Heart right ventricle (tissue), 16 donors: ENCODE data around the gene CACNB1. TPM values are rescaled to one million over a fixed set of nuclear protein-coding genes. Genes with fewer than 3 reads are reported as not detected.

ENCODE experiments used
- ATAC-seq, 8 donors: fragments of 200-7000 bp; cut with Tn5 transposase; one replicate each; pipeline ENCODE4 v1.9.1; 2020; ENCODE audit warnings: mild to moderate bottlenecking in 8 of 8, moderate library complexity in 8 of 8, moderate number of reproducible peaks in 1 of 8
- DNase-seq, 2 donors: peaks; one replicate each; pipeline ENCODE4 v3.0.0-alpha.2; 2020
- H3K27ac ChIP-seq, 10 donors: fragments of 200-600 bp; sonication (generic) in 2 of 10; one replicate each; pipeline versions ENCODE4 v1.5.0 to v1.8.0; 2020 to 2022; ENCODE audit warnings: mild to moderate bottlenecking in 3 of 10
- H3K27me3 ChIP-seq, 7 donors: fragments of 200-600 bp; one replicate each; pipeline ENCODE4 v1.8.0; 2021 to 2022; ENCODE audit warnings: mild to moderate bottlenecking in 2 of 7
- H3K36me3 ChIP-seq, 9 donors: fragments of 200-600 bp; sonication (generic) in 1 of 9; one replicate each; pipeline versions ENCODE4 v1.5.0 to v1.8.0; 2020 to 2022; ENCODE audit warnings: mild to moderate bottlenecking in 2 of 9
- H3K4me1 ChIP-seq, 9 donors: fragments of 200-600 bp; sonication (generic) in 1 of 9; one replicate each; pipeline versions ENCODE4 v1.5.0 to v1.8.0; 2020 to 2022; ENCODE audit warnings: mild to moderate bottlenecking in 4 of 9
- H3K4me3 ChIP-seq, 10 donors: fragments of 200-600 bp; sonication (generic) in 2 of 10; one replicate each; pipeline versions ENCODE4 v1.5.0 to v1.8.0; 2020 to 2022; ENCODE audit warnings: mild to moderate bottlenecking in 7 of 10, moderate library complexity in 2 of 10
- H3K9me3 ChIP-seq, 11 donors: fragments of 200-600 bp in 10 of 11; sonication (generic) in 2 of 11; one replicate each; pipeline versions ENCODE4 v1.5.0 to v1.8.0; 2013 to 2022; ENCODE audit warnings: mild to moderate bottlenecking in 2 of 11, control low read depth in 1 of 11, moderate library complexity in 1 of 11
- CTCF ChIP-seq, 9 donors: fragments of 200-600 bp; sonication (generic) in 2 of 9; IDR thresholded peaks; one replicate each; pipeline versions ENCODE4 v1.5.0 to v1.8.0; 2021 to 2022; ENCODE audit warnings: antibody characterized with exemption in 9 of 9, mild to moderate bottlenecking in 5 of 9, moderate library complexity in 1 of 9
- WGBS, 2 donors: extraction: QIAGEN DNeasy Blood & Tissue Kit; methylation state at CpG; one replicate each; pipeline ENCODE4 v1.1.7; 2013; ENCODE audit warnings: inconsistent platforms in 1 of 2; 5-methylcytosine and 5-hydroxymethylcytosine counted together
- intact Hi-C, 10 donors: fragments of 100-400 bp; cut with DNase I; formaldehyde crosslinking; loops; one replicate each; pipeline versions ENCODE4 v1.11.1 to v1.14.2; 2022
- polyA plus RNA-seq, 2 donors: library from polyadenylated mRNA; stranded (reverse); fragments of 200-250 nt; gene quantifications; one replicate each; pipeline ENCODE4 v1.2.3, GENCODE V29; 2013
- total RNA-seq, 10 donors: library from RNA; stranded (reverse); fragmentation: NEBNext Ultra II Directional in 3 of 10; extraction: Animal tissue kit (Norgen Biotek cat#: 25700) in 3 of 10; gene quantifications; one replicate each; pipeline versions ENCODE4 v1.2.1 to v1.2.4, GENCODE V29; 2021 to 2023
- donor health status: Arrhythmogenic right ventricular cardiomyopathy.
- donor health status: ischemic (EF 13 %, LVEDD 7.1; RV severe dilation, severe dysfunction).
- donor health status: healthy with polysubstance abuse.
- donor health status: DM: no; HTN: yes; CAD: no.
- donor health status: DM: no; HTN: no; CAD: no.
- donor health status: ischemic (EF 25% LVEDD 6.9; RV normal size, moderate dysfunction).
- donor health status: ischemic (EF 25% LVEDD 5.7; RV mildly dilated, moderate dysfunction).
- donor health status: healthy.
- donor health status: DM: yes; HTN: yes; CAD: no.
- donor health status: Ischemic cardiomyopathy.
- donor health status: ischemic (EF 35%, LVEDD 5.7; RV mildly dilated, moderate dysfunction).
- donor health status: nonischemic (EF 11% LVEDD 7.7; RV severe dilation, severe dysfunction).
- donor health status: DM: yes; HTN: yes; CAD: no.
- donor health status: PGD.
- donor health status: ischemic (EF 29% LVEDD 5.4; RV normal size, mild dysfunction).
- donor health status: nonischemic (EF 23%, LVEDD 6.1; RV moderate dilation, normal function).

Gene CACNB1
- total and polyA plus RNA-seq, 12 donors, result 3.3 to 11.5 (median 5.3) TPM

- TF ChIP-seq CTCF (IDR thresholded peaks at IDR 0.05), result no peak
- H3K27me3 ChIP-seq, result peaks cover 0 to 35% (median 12%) of the 10 kb centered on the region in 7 donors
- no peak overlapping the region for H3K4me3 ChIP-seq
- H3K27ac ChIP-seq, result peak overlapping the region in 7 of 10 donors; percentile 7 to 90 (median 27)
- ATAC-seq, result no peak
- no peaks in the 10 kb centered on the region for H3K36me3 ChIP-seq
- H3K9me3 ChIP-seq, result no peaks in the 10 kb centered on the region
- intact Hi-C loops, result loop anchor here in 1 of 10 donors (10.0 kb wide), 1 partner anchor 53 kb away; no protein-coding TSS in a partner anchor
- DNase-seq, result peak in 1 of 2 donors; percentile 79
- peaks cover 3 to 56% (median 26%) of the 10 kb centered on the region in 9 donors for H3K4me1 ChIP-seq
- 61 to 63% methylated on average over 13 of the region's 13 CpGs for WGBS, 2 donors
Measured at GRCh38 chr17:39147221-39148185, 50.0 kb downstream of the CACNB1 start.

GRCh38 chr17:39146273-39146672 is 51.2 kb downstream of the CACNB1 start:
- H3K4me3 ChIP-seq, result no peak overlapping the region
- peaks cover 0 to 22% (median 11%) of the 10 kb centered on the region in 7 donors for H3K27me3 ChIP-seq
- no peaks in the 10 kb centered on the region for H3K36me3 ChIP-seq
- peak overlapping the region in 3 of 10 donors; percentile 31 to 86 (median 84) for H3K27ac ChIP-seq
- whole genome bisulfite sequencing, 2 donors, result 97 to 98% methylated on average over 3 of the region's 3 CpGs
- no peak for ATAC-seq
- intact Hi-C loops, result loop anchor here in 1 of 10 donors (10.0 kb wide), 1 partner anchor 51 kb away; no protein-coding TSS in a partner anchor
- TF ChIP-seq CTCF (IDR thresholded peaks at IDR 0.05), result no peak
- H3K4me1 ChIP-seq, result peaks cover 0 to 51% (median 20%) of the 10 kb centered on the region in 9 donors
- H3K9me3 ChIP-seq, result no peaks in the 10 kb centered on the region
- DNase-seq, result no peak

GRCh38 chr17:39145143-39145542 is 52.3 kb downstream of the CACNB1 start:
- Histone ChIP-seq H3K27ac (peak overlapping the region in 8 of 10 donors; percentile 50 to 90 (median 85)), H3K27me3 (peaks cover 0 to 11% (median under 1%) of the 10 kb centered on the region in 7 donors), H3K4me1 (peaks cover 0 to 50% (median 20%) of the 10 kb centered on the region in 9 donors), H3K4me3 (no peak overlapping the region), H3K9me3 (no peaks in the 10 kb centered on the region), H3K36me3 (no peaks in the 10 kb centered on the region)
- intact Hi-C loops, result loop anchor here in 1 of 10 donors (10.0 kb wide), 1 partner anchor 50 kb away; no protein-coding TSS in a partner anchor
- DNase-seq (no peak), ATAC-seq (no peak)
- no peak for TF ChIP-seq CTCF (IDR thresholded peaks at IDR 0.05)
- WGBS, 2 donors, result 67 to 83% methylated on average over 3 of the region's 3 CpGs

- DNase-seq, result peak; percentile 81 to 92
- Histone ChIP-seq H3K9me3 (no peaks in the 10 kb centered on the region), H3K4me1 (peaks cover 0 to 50% (median 20%) of the 10 kb centered on the region in 9 donors), H3K27me3 (peaks cover 0 to 4% (median 0%) of the 10 kb centered on the region in 7 donors), H3K4me3 (no peak overlapping the region), H3K27ac (peak overlapping the region; percentile 44 to 90 (median 82)), H3K36me3 (no peaks in the 10 kb centered on the region)
- intact Hi-C loops, result loop anchor here in 2 of 10 donors (5.0 to 10.0 kb wide), 2 partner anchors 42 to 50 kb away; no protein-coding TSS in a partner anchor
- TF ChIP-seq CTCF (IDR thresholded peaks at IDR 0.05), result no peak
- peak; percentile 81 to 92 (median 88) for ATAC-seq
- WGBS, 2 donors, result 38 to 50% methylated on average over 9 of the region's 9 CpGs
Measured at GRCh38 chr17:39144416-39144840, 53.0 kb downstream of the CACNB1 start.
